Panc1 (cell line): ENCODE data around the gene CYP1B1.

ENCODE experiments used
- CTCF ChIP-seq: fragments of 450-650 bp; IDR thresholded peaks from 2 replicates; pipeline ENCODE4 v1.5.1; 2017; ENCODE audit warnings: mild to moderate bottlenecking
- POLR2AphosphoS5 ChIP-seq: IDR thresholded peaks from 2 replicates; pipeline ENCODE4 v1.6.1; 2012; ENCODE audit warnings: mild to moderate bottlenecking, low read depth, low read length, moderate library complexity

- no peak for TF ChIP-seq CTCF
- TF ChIP-seq POLR2AphosphoS5 = no peak
Observed at GRCh38 chr2:38079116-38080052, 3.4 kb upstream of the CYP1B1 start.
